Uterus (tissue), 4 donors: ENCODE data around the gene FAM98B. TPM values are rescaled to one million over a fixed set of nuclear protein-coding genes. Genes with fewer than 3 reads are reported as not detected.

Source experiments
- DNase-seq, 2 donors: peaks; one replicate each; pipeline ENCODE4 v3.0.0-alpha.2; 2019 to 2020
- H3K27ac ChIP-seq, 2 donors: fragments of 200-600 bp; sonication (generic); 1 replicate in 1 of 2; 2 replicates in 1 of 2; pipeline ENCODE4 v1.5.1; 2016 to 2018
- H3K27me3 ChIP-seq, 2 donors: fragments of 200-600 bp; sonication (generic); one replicate each; pipeline ENCODE4 v1.5.1; 2018 to 2019; ENCODE audit warnings: control low read depth in 1 of 2
- H3K36me3 ChIP-seq, 2 donors: fragments of 200-600 bp; sonication (generic); one replicate each; pipeline ENCODE4 v1.5.1; 2019; ENCODE audit warnings: control low read depth in 1 of 2
- H3K4me1 ChIP-seq, 2 donors: fragments of 200-600 bp; sonication (generic); one replicate each; pipeline ENCODE4 v1.5.1; 2018 to 2019; ENCODE audit warnings: control low read depth in 1 of 2
- H3K4me3 ChIP-seq, 2 donors: fragments of 200-600 bp; sonication (generic); 1 replicate in 1 of 2; 2 replicates in 1 of 2; pipeline ENCODE4 v1.5.1; 2018 to 2019; ENCODE audit warnings: mild to moderate bottlenecking in 1 of 2
- H3K9me3 ChIP-seq, 2 donors: fragments of 200-600 bp; sonication (generic); one replicate each; pipeline ENCODE4 v1.5.1; 2019; ENCODE audit warnings: control low read depth in 1 of 2
- POLR2A ChIP-seq, 2 donors: fragments of 450-650 bp; IDR thresholded peaks; one replicate each; pipeline ENCODE4 v1.6.1; 2016; ENCODE audit warnings: antibody characterized with exemption in 2 of 2, mild to moderate bottlenecking in 1 of 2, moderate library complexity in 1 of 2
- intact Hi-C: fragments of 100-400 bp; cut with DNase I; formaldehyde crosslinking; loops from one replicate; pipeline ENCODE4 v1.15.1; 2023; ENCODE audit warnings: low total_unique reads
- total RNA-seq, 4 donors: library from RNA; depleted of rRNA in 3 of 4; stranded (reverse); fragments of >200 nt in 3 of 4; gene quantifications; one replicate each; pipeline versions ENCODE4 v1.1.0 to v1.2.4, GENCODE V29; 2014 to 2023
- TF ChIP-seq, protein P1 (sequence below), 4 experiments: fragments of 200-600 bp in 2 of 4; fragments of 450-650 bp in 2 of 4; sonication (generic) in 2 of 4; IDR thresholded peaks; one replicate each; pipeline ENCODE4 v1.5.1; 2016 to 2019; ENCODE audit warnings: antibody characterized with exemption in 4 of 4, mild to moderate bottlenecking in 2 of 4, moderate library complexity in 1 of 4
- donor health status: DM: yes; HTN: yes; CAD: no.

FAM98B gene
- total RNA-seq, 4 donors from 2014 or later: 7.4 to 46.0 (median 33.2) TPM

DNA sequence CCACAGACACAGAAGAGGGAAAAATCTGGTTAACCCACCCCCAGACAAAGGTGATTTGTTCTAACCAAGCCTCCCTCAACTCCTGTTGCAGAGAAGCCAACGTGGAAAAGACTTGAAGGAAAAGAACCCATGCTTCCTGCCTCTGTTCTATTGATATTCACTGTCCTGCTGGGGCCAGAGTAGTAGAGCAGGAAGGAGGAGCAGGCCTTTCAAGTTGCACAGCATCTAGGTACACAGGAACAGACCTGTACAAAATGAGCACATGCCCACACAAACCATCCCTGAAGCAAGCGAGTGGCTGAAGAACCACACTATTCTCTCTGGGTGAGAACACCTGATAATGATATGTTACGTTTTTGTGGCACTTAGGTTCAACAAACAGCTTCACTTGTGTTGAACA is 80.8 kb downstream of the FAM98B start:
- intact Hi-C loops: no loop called here
- no peak for TF ChIP-seq POLR2A (IDR thresholded peaks at IDR 0.05)
- TF ChIP-seq, protein P1, sequence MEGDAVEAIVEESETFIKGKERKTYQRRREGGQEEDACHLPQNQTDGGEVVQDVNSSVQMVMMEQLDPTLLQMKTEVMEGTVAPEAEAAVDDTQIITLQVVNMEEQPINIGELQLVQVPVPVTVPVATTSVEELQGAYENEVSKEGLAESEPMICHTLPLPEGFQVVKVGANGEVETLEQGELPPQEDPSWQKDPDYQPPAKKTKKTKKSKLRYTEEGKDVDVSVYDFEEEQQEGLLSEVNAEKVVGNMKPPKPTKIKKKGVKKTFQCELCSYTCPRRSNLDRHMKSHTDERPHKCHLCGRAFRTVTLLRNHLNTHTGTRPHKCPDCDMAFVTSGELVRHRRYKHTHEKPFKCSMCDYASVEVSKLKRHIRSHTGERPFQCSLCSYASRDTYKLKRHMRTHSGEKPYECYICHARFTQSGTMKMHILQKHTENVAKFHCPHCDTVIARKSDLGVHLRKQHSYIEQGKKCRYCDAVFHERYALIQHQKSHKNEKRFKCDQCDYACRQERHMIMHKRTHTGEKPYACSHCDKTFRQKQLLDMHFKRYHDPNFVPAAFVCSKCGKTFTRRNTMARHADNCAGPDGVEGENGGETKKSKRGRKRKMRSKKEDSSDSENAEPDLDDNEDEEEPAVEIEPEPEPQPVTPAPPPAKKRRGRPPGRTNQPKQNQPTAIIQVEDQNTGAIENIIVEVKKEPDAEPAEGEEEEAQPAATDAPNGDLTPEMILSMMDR (IDR thresholded peaks at IDR 0.05): no peak

DNA sequence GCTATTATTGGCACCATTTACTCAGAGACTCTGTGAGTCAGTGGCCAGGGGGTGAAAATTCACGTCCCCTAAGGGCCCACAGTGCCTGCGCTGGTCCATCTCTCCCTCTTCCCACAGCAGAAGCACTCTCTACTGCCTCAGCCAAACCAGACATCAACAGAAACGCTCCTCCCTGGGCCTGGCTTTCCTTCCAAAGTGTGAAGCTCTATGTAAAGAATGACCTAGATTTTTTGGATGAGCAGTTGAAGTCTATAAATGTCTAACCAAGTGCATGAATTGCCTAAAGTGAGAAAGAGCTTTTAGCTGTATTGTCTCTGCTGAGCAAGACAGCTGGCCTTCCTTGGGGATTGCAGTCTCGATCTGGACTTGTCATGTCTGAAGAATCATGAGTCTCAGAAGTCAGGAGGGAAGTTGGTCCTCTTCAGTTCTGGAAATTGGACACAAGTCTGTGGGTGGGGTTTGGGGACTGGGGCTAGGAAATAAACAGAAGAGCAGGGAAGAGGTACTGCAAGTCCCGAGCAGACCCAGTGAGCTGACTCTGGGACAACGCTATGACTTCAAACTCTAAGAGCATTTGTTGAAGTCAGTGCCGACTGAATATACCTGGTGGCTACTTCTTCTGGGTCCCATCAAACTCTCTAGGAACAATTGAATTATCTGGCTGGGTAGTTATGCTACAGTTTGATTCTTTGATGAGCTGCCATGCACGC is 81.7 kb downstream of the FAM98B start:
- no peaks in the 10 kb centered on the region for H3K9me3 ChIP-seq
- TF ChIP-seq, protein P1 (IDR thresholded peaks at IDR 0.05): no peak
- no peak for TF ChIP-seq POLR2A (IDR thresholded peaks at IDR 0.05)
- peak in 1 of 2 donors; percentile 22 for DNase-seq
- no peak overlapping the region for H3K27ac ChIP-seq
- no peaks in the 10 kb centered on the region for H3K27me3 ChIP-seq
- no peak overlapping the region for H3K4me3 ChIP-seq
- H3K36me3 ChIP-seq: no peaks in the 10 kb centered on the region
- H3K4me1 ChIP-seq: no peaks in the 10 kb centered on the region
- intact Hi-C loops: no loop called here

More for the DNA sequence above, 80.8 kb downstream of the FAM98B start:
- Histone ChIP-seq H3K27ac (no peak overlapping the region), H3K9me3 (no peaks in the 10 kb centered on the region), H3K27me3 (no peaks in the 10 kb centered on the region), H3K4me1 (no peaks in the 10 kb centered on the region), H3K4me3 (no peak overlapping the region), H3K36me3 (no peaks in the 10 kb centered on the region)
- DNase-seq: no peak

DNA sequence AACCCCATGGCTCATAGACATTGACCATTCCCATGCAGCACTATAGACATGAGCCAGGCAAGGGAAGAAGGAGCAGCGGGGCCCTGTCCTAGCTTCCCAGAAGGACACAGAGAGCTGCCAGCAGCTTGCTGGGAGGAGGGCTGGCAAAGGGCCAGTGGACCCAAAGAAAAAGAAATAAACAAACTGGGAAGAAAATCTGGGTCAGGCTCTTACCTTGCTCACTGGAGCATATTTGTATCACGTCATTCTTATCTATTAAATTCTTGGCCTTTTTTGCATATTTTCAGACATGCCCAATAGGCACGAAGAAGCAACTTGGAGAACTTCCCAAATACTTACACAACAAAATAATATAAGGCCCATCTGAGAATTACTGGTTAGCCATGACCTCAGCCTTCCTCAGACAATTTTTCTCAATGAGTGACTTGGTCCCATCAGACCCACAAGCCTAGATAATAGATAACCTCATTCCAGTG is 82.3 kb downstream of the FAM98B start:
- intact Hi-C loops: no loop called here
- no peak overlapping the region for H3K4me3 ChIP-seq
- no peaks in the 10 kb centered on the region for H3K9me3 ChIP-seq
- H3K36me3 ChIP-seq: no peaks in the 10 kb centered on the region
- no peaks in the 10 kb centered on the region for H3K27me3 ChIP-seq
- no peak overlapping the region for H3K27ac ChIP-seq
- peak; percentile 27 to 44 for DNase-seq
- TF ChIP-seq POLR2A (IDR thresholded peaks at IDR 0.05): no peak
- TF ChIP-seq, protein P1 (IDR thresholded peaks at IDR 0.05): no peak
- H3K4me1 ChIP-seq: no peaks in the 10 kb centered on the region

Other genes with a start within 250 kb of the FAM98B start
- gene SPRED1, start 201.3 kb upstream of the FAM98B start, total RNA-seq: 100 to 1,000 TPM in 1 of 4 donors, 10 to 100 TPM in 2, 1 to 10 TPM in 1; 6.1 to 135 (median 26.6) TPM
- under 1 TPM in 3 of 4 donors, not detected in 1; under 0.01 to 0.82 (median 0.48) TPM for gene RASGRP1, start 110.7 kb downstream of the FAM98B start, total RNA-seq